Measurements from ENCODE around the gene CMTM4. TPM values are rescaled to one million over a fixed set of nuclear protein-coding genes. Genes with fewer than 3 reads are reported as not detected.

Gene CMTM4
- total and polyA plus RNA-seq, 2 of the 8 experiments (the other 6 are each of a cell fraction or from before 2014, with no cell fraction given) = 35.3 to 51.7 TPM

- Histone ChIP-seq H4K8ac (ENCODE audit: extremely low read depth, insufficient read depth, low read length) (no peak overlapping the region), H3K23ac (ENCODE audit: insufficient read length) (no peak overlapping the region), H2AK5ac (ENCODE audit: low read depth, low read length) (no peak overlapping the region), H3K27me3 (replicated peaks in 1 of 4; ENCODE audit: control insufficient read depth in 3 of 4, extremely low read depth in 1 of 4, insufficient read depth in 3 of 4, low read length in 3 of 4) (no peaks in the 10 kb centered on the region), H2BK120ac (replicated peaks; ENCODE audit: low read depth, low read length) (no peak overlapping the region), H4K5ac (ENCODE audit: insufficient read length, low read depth, low read length) (no peak overlapping the region), H3K4me1 (replicated peaks in 1 of 4; ENCODE audit: control insufficient read depth in 3 of 4, insufficient read depth in 4 of 4, low read length in 3 of 4) (no peaks in the 10 kb centered on the region), H2BK20ac (ENCODE audit: low read length) (no peak overlapping the region), H3K56ac (replicated peaks; ENCODE audit: insufficient read length, low read depth, low read length) (no peak overlapping the region), H2BK5ac (ENCODE audit: low read depth, low read length) (no peak overlapping the region), H3K9me3 (ENCODE audit: insufficient read depth in 2 of 2, low read depth in 1 of 2, low read length in 1 of 2) (no peaks in the 10 kb centered on the region), H3K79me2 (ENCODE audit: control insufficient read depth in 1 of 2, insufficient read depth in 2 of 2, low read length in 2 of 2) (no peaks in the 10 kb centered on the region), H3K23me2 (ENCODE audit: low read depth, low read length) (peaks cover 2% of the 10 kb centered on the region; the same call in 1 of the 2 replicates), H3K9ac (replicated peaks in 1 of 4; ENCODE audit: extremely low read depth in 1 of 4, low read depth in 3 of 4, low read length in 3 of 4) (no peak overlapping the region), H4K91ac (replicated peaks; ENCODE audit: insufficient read length, low read length) (no peak overlapping the region), H3K4ac (replicated peaks; ENCODE audit: insufficient read length, low read depth, low read length) (no peak overlapping the region), H2BK12ac (ENCODE audit: low read depth, low read length) (no peak overlapping the region), H3K79me1 (ENCODE audit: low read depth, low read length) (no peaks in the 10 kb centered on the region), H3K36me3 (ENCODE audit: control insufficient read depth in 2 of 4, insufficient read depth in 4 of 4, low read length in 3 of 4) (no peaks in the 10 kb centered on the region), H3K4me2 (ENCODE audit: insufficient read depth in 1 of 2, low read depth in 2 of 2, low read length in 2 of 2) (no peak overlapping the region), H3K27ac (ENCODE audit: low read depth, low read length) (no peak overlapping the region), H2BK15ac (ENCODE audit: low read length) (no peak overlapping the region), H3K4me3 (ENCODE audit: extremely low read depth in 1 of 4, insufficient read depth in 2 of 4, low read depth in 3 of 4, low read length in 4 of 4) (no peak overlapping the region), H3K14ac (ENCODE audit: insufficient read length) (no peak overlapping the region), H2AFZ (ENCODE audit: low read length) (no peak overlapping the region), H4K20me1 (replicated peaks in 1 of 2; ENCODE audit: control insufficient read depth in 1 of 2, insufficient read depth in 2 of 2, low read length in 2 of 2) (no peaks in the 10 kb centered on the region), H3K18ac (ENCODE audit: extremely low read depth, low read length) (no peak overlapping the region)
- ChIA-PET CTCF (ENCODE audit: partially characterized antibody) (interaction anchor here (0.6 to 2.2 kb wide), 3 partner anchors 8 to 187 kb away, joined by 3 to 12 read pairs (median 4); no protein-coding TSS in a partner anchor), POLR2A (ENCODE audit: partially characterized antibody) (interaction anchor here (1.2 kb wide), 1 partner anchor 48 kb away, joined by 3 read pairs; no protein-coding TSS in a partner anchor)
- no peak for DNase-seq (ENCODE audit: low read depth in 1 of 2, low spot score in 2 of 2)
- 85% methylated on average over 5 of the region's 5 CpGs; no CpG with 5 or more reads in 1 of the 2 experiments for WGBS, 2 experiments (ENCODE audit: extremely low coverage in 1 of 2, insufficient coverage in 1 of 2, insufficient read length in 1 of 2, insufficient replicate concordance in 2 of 2, low coverage in 1 of 2, low lambda C conversion rate in 2 of 2, missing lambda C conversion rate in 1 of 2)
- no peak for FAIRE-seq
- no peak for TF ChIP-seq NRF1 (IDR thresholded peaks at IDR 0.05; ENCODE audit: low read depth, low read length)
- no peak for TF ChIP-seq JUN (IDR thresholded peaks at IDR 0.05; ENCODE audit: low read depth, low read length)
- TF ChIP-seq RNF2 (IDR thresholded peaks at IDR 0.05; ENCODE audit: borderline replicate concordance, low read depth, low read length, missing control alignments, poor library complexity, severe bottlenecking) = no peak
- no peak for TF ChIP-seq ATF2 (IDR thresholded peaks at IDR 0.05; ENCODE audit: low read length)
- TF ChIP-seq EZH2 (IDR thresholded peaks at IDR 0.05; ENCODE audit: low read depth, low read length, severe bottlenecking) = no peak
- no peak for TF ChIP-seq BRCA1 (IDR thresholded peaks at IDR 0.05; ENCODE audit: low read depth, low read length)
- TF ChIP-seq E2F6 (IDR thresholded peaks at IDR 0.05) = no peak
- no peak for TF ChIP-seq ATF3 (IDR thresholded peaks at IDR 0.05; ENCODE audit: insufficient read depth, low read depth, low read length)
Observed at GRCh38 chr16:66596986-66597848, 99.3 kb downstream of the CMTM4 start.

All from H1 (cell line).